Measurements from ENCODE around the gene TLR9.

DNA sequence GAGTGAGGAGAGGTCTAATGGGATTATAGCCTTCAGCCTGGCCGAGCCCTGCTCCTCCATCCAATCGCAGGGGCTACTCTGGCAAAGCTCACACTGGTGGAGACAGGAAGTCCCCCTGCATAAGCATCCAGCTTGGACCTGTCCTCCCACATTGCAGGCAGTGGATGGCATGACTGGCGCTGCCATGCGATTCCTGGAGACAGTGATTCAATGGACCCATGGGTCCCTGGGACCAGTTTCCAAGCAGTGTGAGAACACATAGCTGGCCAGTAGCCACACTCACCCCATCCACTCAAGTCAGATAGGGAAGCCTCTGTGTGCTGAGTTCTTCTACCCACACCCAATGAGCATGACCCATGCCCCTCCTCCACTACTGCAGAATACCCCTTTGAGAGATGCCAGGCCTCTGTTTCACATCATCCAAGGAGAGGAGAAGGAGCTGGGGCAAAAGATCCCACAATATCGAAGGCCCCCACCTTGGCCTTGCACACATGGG, 53.1 kb downstream of the TLR9 start:
- no peak for TF ChIP-seq POLR2A (IDR thresholded peaks at IDR 0.05)
- TF ChIP-seq, protein P1, sequence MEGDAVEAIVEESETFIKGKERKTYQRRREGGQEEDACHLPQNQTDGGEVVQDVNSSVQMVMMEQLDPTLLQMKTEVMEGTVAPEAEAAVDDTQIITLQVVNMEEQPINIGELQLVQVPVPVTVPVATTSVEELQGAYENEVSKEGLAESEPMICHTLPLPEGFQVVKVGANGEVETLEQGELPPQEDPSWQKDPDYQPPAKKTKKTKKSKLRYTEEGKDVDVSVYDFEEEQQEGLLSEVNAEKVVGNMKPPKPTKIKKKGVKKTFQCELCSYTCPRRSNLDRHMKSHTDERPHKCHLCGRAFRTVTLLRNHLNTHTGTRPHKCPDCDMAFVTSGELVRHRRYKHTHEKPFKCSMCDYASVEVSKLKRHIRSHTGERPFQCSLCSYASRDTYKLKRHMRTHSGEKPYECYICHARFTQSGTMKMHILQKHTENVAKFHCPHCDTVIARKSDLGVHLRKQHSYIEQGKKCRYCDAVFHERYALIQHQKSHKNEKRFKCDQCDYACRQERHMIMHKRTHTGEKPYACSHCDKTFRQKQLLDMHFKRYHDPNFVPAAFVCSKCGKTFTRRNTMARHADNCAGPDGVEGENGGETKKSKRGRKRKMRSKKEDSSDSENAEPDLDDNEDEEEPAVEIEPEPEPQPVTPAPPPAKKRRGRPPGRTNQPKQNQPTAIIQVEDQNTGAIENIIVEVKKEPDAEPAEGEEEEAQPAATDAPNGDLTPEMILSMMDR (IDR thresholded peaks at IDR 0.05) = no peak

Data from gastroesophageal sphincter (tissue), 3 donors.